Keratinocyte (primary cell): ENCODE results near the gene CCDC149. TPM values are rescaled to one million over a fixed set of nuclear protein-coding genes. Genes with fewer than 3 reads are reported as not detected.

Experiments
- DNase-seq: peaks from one replicate; pipeline ENCODE4 v3.0.0-alpha.2; 2011; ENCODE audit warnings: low read depth, missing footprints, low spot score
- FAIRE-seq: peaks from 2 replicates; lab custom pipeline; 2011; peaks lifted over from hg19 to GRCh38; lab: Jason Lieb, UNC
- H2AFZ ChIP-seq: 2 replicates; pipeline ENCODE4 v1.6.0; 2012; ENCODE audit warnings: low read length, control low read depth, inconsistent platforms; ENCODE audit not compliant: control insufficient read depth
- H3K27ac ChIP-seq: 2 replicates; pipeline ENCODE4 v1.5.1; 2011; ENCODE audit warnings: low read length; ENCODE audit not compliant: control insufficient read depth, insufficient read depth
- H3K27me3 ChIP-seq: 3 replicates; pipeline ENCODE4 v1.6.0; 2011; ENCODE audit warnings: low read length; ENCODE audit not compliant: control insufficient read depth, insufficient read depth; ENCODE audit errors: extremely low read depth
- H3K36me3 ChIP-seq, 2 experiments: 2 replicates in 1 of 2; 3 replicates in 1 of 2; pipeline ENCODE4 v1.5.1; 2011; ENCODE audit warnings: low read length in 2 of 2, mild to moderate bottlenecking in 1 of 2; ENCODE audit not compliant: control insufficient read depth in 2 of 2, insufficient read depth in 2 of 2; ENCODE audit errors: extremely low read depth in 1 of 2
- H3K4me1 ChIP-seq: 3 replicates; pipeline ENCODE4 v1.5.1; 2011; ENCODE audit warnings: low read length; ENCODE audit not compliant: control insufficient read depth, insufficient read depth; ENCODE audit errors: extremely low read depth
- H3K4me2 ChIP-seq: 3 replicates; pipeline ENCODE4 v1.6.0; 2011; ENCODE audit warnings: low read depth, low read length; ENCODE audit not compliant: control insufficient read depth, insufficient read depth; ENCODE audit errors: extremely low read depth
- H3K4me3 ChIP-seq, 3 experiments: fragments of 200-600 bp in 1 of 3; sonication (generic) in 1 of 3; 2 replicates in 2 of 3; 3 replicates in 1 of 3; pipeline ENCODE4 v1.5.1; 2011 to 2016; ENCODE audit warnings: low read length in 3 of 3, mild to moderate bottlenecking in 3 of 3, control low read depth in 2 of 3, inconsistent platforms in 1 of 3, low read depth in 1 of 3, mixed read lengths in 1 of 3, mixed run types in 1 of 3, moderate library complexity in 1 of 3; ENCODE audit not compliant: control insufficient read depth in 2 of 3, insufficient read depth in 2 of 3; ENCODE audit errors: extremely low read depth in 1 of 3
- H3K79me2 ChIP-seq: 2 replicates; pipeline ENCODE4 v1.6.0; 2012; ENCODE audit warnings: low read length; ENCODE audit not compliant: control insufficient read depth, insufficient read depth
- H3K9ac ChIP-seq: 3 replicates; pipeline ENCODE4 v1.6.0; 2011; ENCODE audit warnings: low read length; ENCODE audit not compliant: control insufficient read depth, insufficient read depth; ENCODE audit errors: extremely low read depth
- H3K9me1 ChIP-seq: 3 replicates; pipeline ENCODE4 v1.6.0; 2011; ENCODE audit warnings: low read length; ENCODE audit not compliant: control insufficient read depth, insufficient read depth; ENCODE audit errors: extremely low read depth
- H3K9me3 ChIP-seq: 2 replicates; pipeline ENCODE4 v1.5.1; 2012; ENCODE audit warnings: low read depth, low read length; ENCODE audit not compliant: control insufficient read depth
- H4K20me1 ChIP-seq: 3 replicates; pipeline ENCODE4 v1.6.0; 2011; ENCODE audit warnings: low read length; ENCODE audit not compliant: control insufficient read depth, insufficient read depth; ENCODE audit errors: extremely low read depth
- EZH2 ChIP-seq: IDR thresholded peaks from one replicate; pipeline ENCODE4 v1.6.1; 2012; ENCODE audit warnings: inconsistent platforms, mild to moderate bottlenecking, low read length, moderate library complexity
- dilution Hi-C: fragments of 300-500 bp; cut with MboI; formaldehyde crosslinking; loops from one replicate; pipeline ENCODE4 v1.7.0; 2020; ENCODE audit warnings: low sequenced_read_pairs; ENCODE audit not compliant: extremely low pct_ligation_motif_present
- polyA plus RNA-seq, 5 experiments: library from polyadenylated mRNA; depleted of rRNA in 3 of 5; stranded (reverse) in 3 of 5; stranded (forward) in 1 of 5; unstranded in 1 of 5; fragments of >200 nt; gene quantifications; 1 replicate in 1 of 5; 2 replicates in 3 of 5; 3 replicates in 1 of 5; pipeline versions ENCODE4 v1.2.1 to v1.2.3, GENCODE V29; 2011 to 2012; ENCODE audit warnings: missing spikeins in 2 of 5, low read depth in 1 of 5, low replicate concordance in 1 of 5
- TF ChIP-seq, protein P1 (sequence below), 3 experiments: IDR thresholded peaks in 1 of 3; conservative IDR thresholded peaks in 1 of 3; optimal IDR thresholded peaks in 1 of 3; 2 replicates in 2 of 3; 3 replicates in 1 of 3; pipeline versions ENCODE3 to v1.5.1; 2011; ENCODE audit warnings: low read length in 3 of 3, mild to moderate bottlenecking in 3 of 3, moderate library complexity in 2 of 3, control low read depth in 1 of 3, inconsistent platforms in 1 of 3; ENCODE audit not compliant: insufficient read depth in 2 of 3; ENCODE audit errors: extremely low read depth in 1 of 3

The CCDC149 gene
- polyA plus RNA-seq, 1 donor (not counting 4 experiments of a cell fraction or from before 2014, with no cell fraction given): 2.1 TPM

- dilution Hi-C loops: no loop called here
- no peaks in the 10 kb centered on the region for H3K9me1 ChIP-seq
- no peaks in the 10 kb centered on the region for H3K36me3 ChIP-seq
- H3K9me3 ChIP-seq: no peaks in the 10 kb centered on the region
- H4K20me1 ChIP-seq: no peaks in the 10 kb centered on the region
- H3K9ac ChIP-seq: no peak overlapping the region
- DNase-seq (no peak), FAIRE-seq (no peak)
- H3K27me3 ChIP-seq: no peaks in the 10 kb centered on the region
- H3K27ac ChIP-seq: no peak overlapping the region
- H2AFZ ChIP-seq: no peak overlapping the region
- H3K4me1 ChIP-seq: no peaks in the 10 kb centered on the region
- H3K4me3 ChIP-seq: no peak overlapping the region
- no peak for TF ChIP-seq EZH2
- TF ChIP-seq, protein P1, sequence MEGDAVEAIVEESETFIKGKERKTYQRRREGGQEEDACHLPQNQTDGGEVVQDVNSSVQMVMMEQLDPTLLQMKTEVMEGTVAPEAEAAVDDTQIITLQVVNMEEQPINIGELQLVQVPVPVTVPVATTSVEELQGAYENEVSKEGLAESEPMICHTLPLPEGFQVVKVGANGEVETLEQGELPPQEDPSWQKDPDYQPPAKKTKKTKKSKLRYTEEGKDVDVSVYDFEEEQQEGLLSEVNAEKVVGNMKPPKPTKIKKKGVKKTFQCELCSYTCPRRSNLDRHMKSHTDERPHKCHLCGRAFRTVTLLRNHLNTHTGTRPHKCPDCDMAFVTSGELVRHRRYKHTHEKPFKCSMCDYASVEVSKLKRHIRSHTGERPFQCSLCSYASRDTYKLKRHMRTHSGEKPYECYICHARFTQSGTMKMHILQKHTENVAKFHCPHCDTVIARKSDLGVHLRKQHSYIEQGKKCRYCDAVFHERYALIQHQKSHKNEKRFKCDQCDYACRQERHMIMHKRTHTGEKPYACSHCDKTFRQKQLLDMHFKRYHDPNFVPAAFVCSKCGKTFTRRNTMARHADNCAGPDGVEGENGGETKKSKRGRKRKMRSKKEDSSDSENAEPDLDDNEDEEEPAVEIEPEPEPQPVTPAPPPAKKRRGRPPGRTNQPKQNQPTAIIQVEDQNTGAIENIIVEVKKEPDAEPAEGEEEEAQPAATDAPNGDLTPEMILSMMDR (optimal IDR thresholded peaks at IDR 0.05 in 1 of 3, IDR thresholded peaks at IDR 0.05 in 1 of 3, conservative IDR thresholded peaks at IDR 0.05 in 1 of 3; ENCODE audit: extremely low read depth in 1 of 3, insufficient read depth in 2 of 3, low read length in 3 of 3): no peak
- no peak overlapping the region for H3K4me2 ChIP-seq
- no peaks in the 10 kb centered on the region for H3K79me2 ChIP-seq
These were observed 99.1 kb downstream of the CCDC149 start for GRCh38 chr4:24813732-24814131.

GRCh38 chr4:24810871-24811631, 101.8 kb downstream of the CCDC149 start:
- FAIRE-seq: no peak
- Histone ChIP-seq H3K4me1 (no peaks in the 10 kb centered on the region), H3K9me3 (no peaks in the 10 kb centered on the region), H3K27me3 (no peaks in the 10 kb centered on the region), H4K20me1 (no peaks in the 10 kb centered on the region), H3K9ac (no peak overlapping the region), H3K79me2 (no peaks in the 10 kb centered on the region), H3K9me1 (no peaks in the 10 kb centered on the region), H3K36me3 (no peaks in the 10 kb centered on the region), H3K4me3 (no peak overlapping the region), H3K27ac (no peak overlapping the region), H3K4me2 (no peak overlapping the region), H2AFZ (no peak overlapping the region)
- dilution Hi-C loops: no loop called here
- no peak for TF ChIP-seq EZH2
- TF ChIP-seq, protein P1 (optimal IDR thresholded peaks at IDR 0.05 in 1 of 3, IDR thresholded peaks at IDR 0.05 in 1 of 3, conservative IDR thresholded peaks at IDR 0.05 in 1 of 3; ENCODE audit: extremely low read depth in 1 of 3, insufficient read depth in 2 of 3, low read length in 3 of 3): no peak
- DNase-seq: no peak
